Kidney glomerular epithelial cell (primary cell): ENCODE results near the gene PEA15.

ENCODE experiments used
- DNase-seq: peaks from one replicate; lab custom pipeline; 2025; lab: John Stamatoyannopoulos, UW

PEA15 gene

GRCh38 chr1:160208557-160209320 lies 3.6 kb downstream of the PEA15 start:
- DNase-seq = no peak

GRCh38 chr1:160209321-160210046 lies 4.3 kb downstream of the PEA15 start:
- DNase-seq = no peak

DNA sequence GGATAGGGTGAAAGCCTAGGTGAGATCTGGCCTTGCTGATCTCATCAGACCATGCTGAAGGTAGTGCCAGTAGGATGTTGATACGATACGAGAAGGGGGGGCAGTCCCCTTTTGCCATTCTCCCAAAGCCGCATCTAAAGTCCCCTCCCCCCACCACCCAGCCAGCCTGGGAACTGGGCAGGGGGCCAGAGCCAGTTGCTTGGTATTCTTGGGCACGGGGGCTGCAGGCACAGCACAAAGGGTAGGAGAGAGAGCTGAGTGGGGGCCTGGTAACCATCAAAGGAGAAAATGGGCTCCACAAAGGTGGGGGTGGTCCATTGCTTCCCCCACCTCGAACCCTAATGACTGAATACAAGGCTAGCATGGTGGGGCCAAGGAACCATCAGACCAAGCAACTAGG lies 5.4 kb downstream of the PEA15 start:
- no peak for DNase-seq

DNA sequence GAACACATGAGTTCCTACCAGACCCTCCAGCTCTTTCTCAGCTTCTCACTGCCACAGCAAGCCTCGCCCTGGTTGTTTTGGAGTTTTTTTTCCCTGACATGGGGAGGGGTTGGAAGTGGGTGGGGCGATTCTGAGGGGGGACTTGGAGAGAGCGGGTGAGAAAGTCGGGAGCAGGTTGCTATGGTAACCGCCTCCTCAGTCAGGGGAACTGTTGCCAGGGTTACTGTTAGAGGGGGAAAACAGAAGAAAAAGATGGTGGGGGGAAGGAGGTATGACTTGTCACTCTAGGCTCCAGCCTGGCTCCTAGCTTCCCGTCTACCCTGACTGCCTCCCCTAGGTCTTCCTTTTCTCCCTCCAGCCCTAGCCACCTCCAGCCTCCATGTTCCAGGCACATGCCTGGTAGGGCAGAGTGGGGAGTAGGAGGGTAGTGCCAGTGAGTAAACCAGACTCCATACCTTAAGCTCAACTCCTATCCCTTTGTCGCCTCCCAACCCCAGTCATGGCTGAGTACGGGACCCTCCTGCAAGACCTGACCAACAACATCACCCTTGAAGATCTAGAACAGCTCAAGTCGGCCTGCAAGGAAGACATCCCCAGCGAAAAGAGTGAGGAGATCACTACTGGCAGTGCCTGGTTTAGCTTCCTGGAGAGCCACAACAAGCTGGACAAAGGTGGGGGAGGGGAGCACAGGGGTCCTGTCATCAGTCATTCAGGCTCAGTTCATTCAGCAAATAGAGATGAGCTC lies 6.0 kb downstream of the PEA15 start:
- DNase-seq = no peak

GRCh38 chr1:160214481-160215140 lies 9.4 kb downstream of the PEA15 start:
- no peak for DNase-seq

DNA sequence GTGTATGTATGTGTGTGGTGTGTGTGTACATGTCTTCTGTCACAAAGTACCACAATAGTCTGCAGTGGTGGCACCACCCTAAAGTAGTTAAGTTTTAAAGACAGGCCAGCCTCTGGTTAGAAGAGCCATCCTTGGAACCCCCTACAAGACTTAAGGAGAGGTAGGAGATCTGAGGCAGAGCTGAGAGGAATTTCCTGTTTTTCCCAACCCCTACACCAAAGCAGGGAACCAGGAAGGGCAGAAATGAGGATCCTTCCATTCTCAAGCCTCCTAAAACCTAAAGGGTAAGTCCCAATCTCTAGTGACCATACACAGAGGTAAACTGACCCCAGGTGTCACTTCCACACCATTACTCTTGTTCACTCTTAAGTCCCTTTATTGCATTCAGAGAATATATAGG lies 11.1 kb downstream of the PEA15 start:
- DNase-seq = no peak

- no peak for DNase-seq
These were observed 12.4 kb downstream of the PEA15 start for GRCh38 chr1:160217481-160218051.

GRCh38 chr1:160219062-160219929 lies 14.1 kb downstream of the PEA15 start:
- DNase-seq = peak; percentile 79

DNA sequence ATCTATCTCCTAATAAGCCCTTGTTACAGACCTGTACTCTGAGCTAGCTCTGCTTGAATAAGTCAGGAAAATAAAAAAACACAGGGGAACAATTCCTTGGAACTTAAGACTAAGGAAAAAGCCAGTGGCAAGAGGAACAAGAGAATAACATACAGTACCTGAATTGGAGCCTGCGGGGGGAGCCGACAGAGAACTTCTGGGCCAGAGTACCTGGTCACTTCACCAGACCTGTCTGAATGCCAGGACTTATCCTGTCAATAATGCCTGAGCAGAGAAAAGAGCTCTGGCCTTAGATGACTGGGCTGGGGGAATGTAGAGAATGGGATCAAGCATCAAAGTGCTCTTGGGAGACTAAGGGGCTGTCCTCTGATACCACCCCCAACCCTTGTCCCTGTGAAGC lies 15.1 kb downstream of the PEA15 start:
- no peak for DNase-seq

DNA sequence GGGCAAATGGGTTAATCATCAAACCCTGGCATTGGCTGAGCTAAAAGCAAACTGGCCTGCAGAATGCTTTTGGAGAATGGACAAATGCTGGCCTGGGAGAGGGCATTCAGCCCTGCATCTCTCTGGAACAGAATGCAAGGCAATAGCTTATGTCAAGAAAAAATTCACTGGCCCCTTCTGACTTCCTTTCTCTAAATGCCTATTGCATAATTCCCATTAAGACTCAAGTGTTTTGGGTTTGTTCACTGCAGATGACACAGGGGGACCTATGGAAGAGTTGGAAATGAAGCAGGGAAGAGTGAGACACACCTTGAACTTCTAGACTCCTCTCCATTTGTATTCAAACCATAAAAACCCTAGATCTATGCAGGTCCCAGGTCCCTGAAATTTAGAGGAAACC lies 15.9 kb downstream of the PEA15 start:
- DNase-seq = no peak

- no peak for DNase-seq
These were observed 17.4 kb downstream of the PEA15 start for GRCh38 chr1:160222546-160222945.

DNA sequence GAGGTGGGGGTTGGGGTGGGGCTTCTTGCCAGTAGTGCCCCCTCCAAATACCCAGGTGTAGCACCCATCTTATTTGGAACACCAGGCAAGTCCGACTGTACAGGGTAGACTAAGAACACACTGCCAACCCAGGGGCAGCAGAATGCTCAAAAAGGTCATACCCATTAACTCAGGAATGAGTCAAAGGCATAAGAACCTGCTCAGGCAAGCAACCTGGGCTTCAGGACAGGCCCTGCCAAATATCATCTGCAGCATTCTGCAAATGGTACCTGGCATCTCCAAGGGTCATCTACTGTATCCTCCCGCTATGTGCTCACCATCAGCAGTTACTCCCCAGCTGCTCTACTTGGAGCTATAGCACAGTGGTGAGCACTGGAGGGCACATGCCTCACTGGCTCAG lies 19.4 kb downstream of the PEA15 start:
- DNase-seq = no peak

DNA sequence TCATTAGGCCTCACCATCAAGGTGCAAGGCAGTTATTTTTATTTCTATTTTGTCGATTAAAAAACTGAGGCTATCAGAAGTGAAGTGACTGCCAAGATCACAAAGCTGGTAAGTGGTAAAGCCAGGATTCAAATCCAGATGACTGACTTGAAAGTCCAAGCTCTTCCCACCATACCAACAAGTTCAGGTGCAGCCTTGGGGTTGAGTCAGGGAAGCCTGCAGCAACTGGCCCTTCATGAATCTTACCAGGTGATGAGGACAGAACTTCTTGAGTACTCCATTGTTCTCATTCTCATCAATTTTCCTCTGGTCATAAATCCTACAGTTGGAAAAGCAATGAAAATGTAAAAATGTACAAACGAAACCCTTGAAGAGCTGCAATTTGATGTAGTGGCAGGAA lies 20.2 kb downstream of the PEA15 start:
- DNase-seq = no peak

- no peak for DNase-seq
These were observed 21.4 kb downstream of the PEA15 start for GRCh38 chr1:160226623-160227022.

DNA sequence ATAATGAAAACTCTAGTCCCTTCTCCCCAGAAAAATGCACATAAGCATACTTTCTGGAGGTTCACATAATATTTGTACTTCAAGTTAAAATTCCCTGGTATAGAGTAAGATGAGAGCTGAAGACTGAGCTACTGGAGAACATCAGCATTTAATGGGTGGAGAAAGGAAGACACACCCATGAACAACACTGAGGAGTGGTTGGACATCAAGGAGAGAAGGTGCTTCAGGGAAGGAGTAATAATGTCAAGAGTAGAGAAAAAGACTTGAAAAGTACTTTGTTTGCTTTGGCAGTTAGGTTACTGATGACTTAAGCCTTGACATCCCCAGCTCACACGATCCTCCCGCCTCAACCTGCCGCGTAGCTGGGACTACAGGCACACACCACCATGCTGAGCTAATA lies 21.9 kb downstream of the PEA15 start:
- DNase-seq = no peak

DNA sequence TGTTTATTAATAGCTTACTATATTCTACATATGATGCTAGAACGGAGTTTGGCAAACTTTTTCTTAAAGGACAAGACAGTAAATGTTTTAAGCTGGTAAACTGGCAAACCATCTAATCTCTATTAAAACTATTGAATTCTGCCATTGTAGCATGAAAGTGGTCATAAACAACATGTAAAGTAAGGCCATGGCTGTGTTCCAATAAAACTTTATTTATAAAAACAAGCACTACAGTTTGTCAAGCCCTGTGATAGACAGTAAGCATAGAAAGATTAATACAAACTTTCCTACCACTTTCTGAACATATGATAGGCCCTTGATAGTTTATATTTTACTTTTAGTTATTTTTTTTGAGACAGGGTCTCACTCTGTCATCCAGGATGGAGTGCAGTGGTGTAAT lies 22.4 kb downstream of the PEA15 start:
- DNase-seq = no peak

GRCh38 chr1:160228431-160228830 lies 23.2 kb downstream of the PEA15 start:
- DNase-seq = no peak

DNA sequence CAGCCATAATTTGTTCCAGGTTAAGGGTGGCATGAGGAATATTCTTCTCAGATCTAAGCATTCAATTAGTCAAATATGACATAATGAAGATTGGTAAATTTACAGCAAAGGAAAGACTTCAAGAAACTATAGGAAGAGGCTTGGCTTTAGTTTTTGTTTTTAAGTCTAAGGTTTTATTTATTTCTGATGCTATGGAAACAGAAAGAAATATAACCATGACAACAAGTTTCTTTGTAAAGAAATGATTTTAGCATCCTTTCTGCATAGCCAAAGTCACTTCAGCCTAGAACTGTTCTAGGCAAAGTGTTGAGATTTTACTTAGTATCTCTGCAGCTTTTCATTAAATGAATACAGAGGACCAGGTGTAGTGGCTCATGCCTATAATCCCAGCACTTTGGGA lies 27.7 kb downstream of the PEA15 start:
- DNase-seq = no peak

- DNase-seq = no peak
These were observed 31.6 kb downstream of the PEA15 start for GRCh38 chr1:160236806-160237205.

GRCh38 chr1:160237558-160237957 lies 32.4 kb downstream of the PEA15 start:
- no peak for DNase-seq

DNA sequence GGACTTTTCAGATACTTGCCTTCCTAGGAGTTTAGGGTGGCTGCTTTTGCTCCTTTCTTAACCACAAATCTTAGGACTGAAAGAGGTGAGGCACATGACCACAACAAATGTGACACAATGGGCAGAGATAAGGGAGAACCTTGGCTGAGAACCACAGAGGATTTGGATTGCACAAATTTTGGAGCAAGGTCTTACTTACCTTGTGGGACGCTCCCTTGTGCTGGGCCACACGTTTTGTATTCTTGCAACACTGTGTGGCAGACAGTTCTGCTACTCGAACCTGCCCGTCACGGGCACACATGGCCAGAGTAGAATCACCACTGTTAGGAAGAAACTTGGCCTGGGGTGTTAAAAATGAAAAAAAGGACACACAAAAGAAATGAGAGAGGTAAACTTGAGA lies 33.2 kb downstream of the PEA15 start:
- DNase-seq = no peak
